ENCODE data around the gene PPP2R5A.

The PPP2R5A gene

DNA sequence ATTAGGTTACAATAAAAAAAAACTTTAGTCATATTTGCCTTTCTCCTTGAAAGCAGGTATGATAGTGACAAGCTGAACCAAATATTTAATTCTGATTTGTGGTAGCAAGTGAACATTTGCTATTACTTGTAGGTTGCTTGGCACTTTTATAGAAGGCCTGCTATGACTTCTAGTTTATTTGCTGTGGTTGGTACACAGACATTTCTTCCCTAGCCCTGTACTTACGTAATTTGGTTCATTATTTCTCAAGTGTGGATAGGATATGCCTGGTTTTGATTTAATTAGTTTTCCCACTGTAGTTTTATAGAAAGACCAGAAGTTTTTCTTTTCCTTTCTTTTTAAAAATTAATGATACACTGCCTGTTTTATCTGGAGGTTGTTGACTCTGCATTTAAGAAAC lies 55.9 kb downstream of the PPP2R5A start:
- TF ChIP-seq CREB1 (IDR thresholded peaks at IDR 0.05; ENCODE audit: low read depth) (no peak), TCF12 (IDR thresholded peaks at IDR 0.05; ENCODE audit: low read depth) (no peak), TEAD4 (IDR thresholded peaks at IDR 0.05) (no peak), ZBTB7A (IDR thresholded peaks at IDR 0.05; ENCODE audit: low read depth) (no peak), TAF1 (IDR thresholded peaks at IDR 0.05; ENCODE audit: low read depth) (no peak), EP300 (IDR thresholded peaks at IDR 0.05; ENCODE audit: borderline replicate concordance) (no peak), NFIC (IDR thresholded peaks at IDR 0.05) (no peak), EGR1 (IDR thresholded peaks at IDR 0.05) (no peak), CEBPB (IDR thresholded peaks at IDR 0.05) (no peak), YY1 (IDR thresholded peaks at IDR 0.05; ENCODE audit: low read depth) (no peak), FOXM1 (IDR thresholded peaks at IDR 0.05; ENCODE audit: borderline replicate concordance, low read depth) (no peak), RAD21 (IDR thresholded peaks at IDR 0.05; ENCODE audit: low read depth) (no peak)
- TF ChIP-seq, protein P1, sequence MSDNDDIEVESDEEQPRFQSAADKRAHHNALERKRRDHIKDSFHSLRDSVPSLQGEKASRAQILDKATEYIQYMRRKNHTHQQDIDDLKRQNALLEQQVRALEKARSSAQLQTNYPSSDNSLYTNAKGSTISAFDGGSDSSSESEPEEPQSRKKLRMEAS (IDR thresholded peaks at IDR 0.05) = no peak
- TF ChIP-seq, protein P2, sequence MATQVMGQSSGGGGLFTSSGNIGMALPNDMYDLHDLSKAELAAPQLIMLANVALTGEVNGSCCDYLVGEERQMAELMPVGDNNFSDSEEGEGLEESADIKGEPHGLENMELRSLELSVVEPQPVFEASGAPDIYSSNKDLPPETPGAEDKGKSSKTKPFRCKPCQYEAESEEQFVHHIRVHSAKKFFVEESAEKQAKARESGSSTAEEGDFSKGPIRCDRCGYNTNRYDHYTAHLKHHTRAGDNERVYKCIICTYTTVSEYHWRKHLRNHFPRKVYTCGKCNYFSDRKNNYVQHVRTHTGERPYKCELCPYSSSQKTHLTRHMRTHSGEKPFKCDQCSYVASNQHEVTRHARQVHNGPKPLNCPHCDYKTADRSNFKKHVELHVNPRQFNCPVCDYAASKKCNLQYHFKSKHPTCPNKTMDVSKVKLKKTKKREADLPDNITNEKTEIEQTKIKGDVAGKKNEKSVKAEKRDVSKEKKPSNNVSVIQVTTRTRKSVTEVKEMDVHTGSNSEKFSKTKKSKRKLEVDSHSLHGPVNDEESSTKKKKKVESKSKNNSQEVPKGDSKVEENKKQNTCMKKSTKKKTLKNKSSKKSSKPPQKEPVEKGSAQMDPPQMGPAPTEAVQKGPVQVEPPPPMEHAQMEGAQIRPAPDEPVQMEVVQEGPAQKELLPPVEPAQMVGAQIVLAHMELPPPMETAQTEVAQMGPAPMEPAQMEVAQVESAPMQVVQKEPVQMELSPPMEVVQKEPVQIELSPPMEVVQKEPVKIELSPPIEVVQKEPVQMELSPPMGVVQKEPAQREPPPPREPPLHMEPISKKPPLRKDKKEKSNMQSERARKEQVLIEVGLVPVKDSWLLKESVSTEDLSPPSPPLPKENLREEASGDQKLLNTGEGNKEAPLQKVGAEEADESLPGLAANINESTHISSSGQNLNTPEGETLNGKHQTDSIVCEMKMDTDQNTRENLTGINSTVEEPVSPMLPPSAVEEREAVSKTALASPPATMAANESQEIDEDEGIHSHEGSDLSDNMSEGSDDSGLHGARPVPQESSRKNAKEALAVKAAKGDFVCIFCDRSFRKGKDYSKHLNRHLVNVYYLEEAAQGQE (IDR thresholded peaks at IDR 0.05; ENCODE audit: low read depth) = no peak
- TF ChIP-seq, protein P3, sequence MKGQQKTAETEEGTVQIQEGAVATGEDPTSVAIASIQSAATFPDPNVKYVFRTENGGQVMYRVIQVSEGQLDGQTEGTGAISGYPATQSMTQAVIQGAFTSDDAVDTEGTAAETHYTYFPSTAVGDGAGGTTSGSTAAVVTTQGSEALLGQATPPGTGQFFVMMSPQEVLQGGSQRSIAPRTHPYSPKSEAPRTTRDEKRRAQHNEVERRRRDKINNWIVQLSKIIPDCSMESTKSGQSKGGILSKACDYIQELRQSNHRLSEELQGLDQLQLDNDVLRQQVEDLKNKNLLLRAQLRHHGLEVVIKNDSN (IDR thresholded peaks at IDR 0.05) = no peak

DNA sequence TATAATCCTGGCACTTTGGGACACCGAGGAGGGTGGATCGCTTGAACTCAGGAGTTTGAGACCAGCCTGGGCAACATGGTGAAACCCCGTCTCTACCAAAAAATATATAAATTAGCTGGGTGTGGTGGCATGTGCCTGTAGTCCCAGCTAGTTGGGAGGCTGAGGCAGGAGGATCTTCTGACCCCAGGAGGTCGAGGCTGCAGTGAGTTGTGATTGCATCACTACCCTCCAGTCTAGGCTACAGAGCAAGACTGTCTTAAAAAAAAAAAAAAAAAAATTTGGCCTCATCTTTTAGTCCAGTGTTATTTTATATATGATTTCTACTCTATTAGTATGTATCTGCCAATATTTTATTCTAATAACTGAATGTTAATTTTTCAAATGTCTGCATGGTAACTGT lies 59.7 kb downstream of the PPP2R5A start:
- TF ChIP-seq NFIC (IDR thresholded peaks at IDR 0.05) (no peak), EP300 (IDR thresholded peaks at IDR 0.05; ENCODE audit: borderline replicate concordance) (no peak), TCF12 (IDR thresholded peaks at IDR 0.05; ENCODE audit: low read depth) (no peak), FOXM1 (IDR thresholded peaks at IDR 0.05; ENCODE audit: borderline replicate concordance, low read depth) (no peak), RAD21 (IDR thresholded peaks at IDR 0.05; ENCODE audit: low read depth) (no peak), YY1 (IDR thresholded peaks at IDR 0.05; ENCODE audit: low read depth) (no peak), TAF1 (IDR thresholded peaks at IDR 0.05; ENCODE audit: low read depth) (no peak), TEAD4 (IDR thresholded peaks at IDR 0.05) (no peak), ZBTB7A (IDR thresholded peaks at IDR 0.05; ENCODE audit: low read depth) (no peak), CREB1 (IDR thresholded peaks at IDR 0.05; ENCODE audit: low read depth) (no peak), CEBPB (IDR thresholded peaks at IDR 0.05) (no peak), EGR1 (IDR thresholded peaks at IDR 0.05) (no peak)
- TF ChIP-seq, protein P3 (IDR thresholded peaks at IDR 0.05) = no peak
- TF ChIP-seq, protein P1 (IDR thresholded peaks at IDR 0.05) = no peak
- TF ChIP-seq, protein P2 (IDR thresholded peaks at IDR 0.05; ENCODE audit: low read depth) = no peak

DNA sequence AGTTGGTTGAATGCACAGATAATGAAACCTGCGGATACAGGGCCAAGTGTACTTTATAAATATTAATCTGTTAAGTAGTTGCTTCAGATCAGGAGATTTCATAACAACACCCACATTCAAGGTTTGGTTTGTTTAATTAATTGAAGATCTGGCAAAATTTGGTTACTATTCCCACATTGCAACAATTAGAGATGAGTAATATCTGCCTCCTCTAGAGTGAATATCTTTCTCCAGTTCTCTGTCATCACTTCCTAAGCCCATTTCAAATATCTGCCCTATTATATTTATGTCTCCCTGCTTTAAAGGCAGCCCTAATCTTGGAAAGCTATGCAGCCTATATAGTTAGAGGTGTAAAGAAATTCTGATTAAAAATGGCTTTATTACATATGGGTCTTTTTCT lies 61.4 kb downstream of the PPP2R5A start:
- no peak for TF ChIP-seq NFIC (IDR thresholded peaks at IDR 0.05)
- no peak for TF ChIP-seq FOXM1 (IDR thresholded peaks at IDR 0.05; ENCODE audit: borderline replicate concordance, low read depth)
- no peak for TF ChIP-seq CREB1 (IDR thresholded peaks at IDR 0.05; ENCODE audit: low read depth)
- TF ChIP-seq TCF12 (IDR thresholded peaks at IDR 0.05; ENCODE audit: low read depth) = no peak

DNA sequence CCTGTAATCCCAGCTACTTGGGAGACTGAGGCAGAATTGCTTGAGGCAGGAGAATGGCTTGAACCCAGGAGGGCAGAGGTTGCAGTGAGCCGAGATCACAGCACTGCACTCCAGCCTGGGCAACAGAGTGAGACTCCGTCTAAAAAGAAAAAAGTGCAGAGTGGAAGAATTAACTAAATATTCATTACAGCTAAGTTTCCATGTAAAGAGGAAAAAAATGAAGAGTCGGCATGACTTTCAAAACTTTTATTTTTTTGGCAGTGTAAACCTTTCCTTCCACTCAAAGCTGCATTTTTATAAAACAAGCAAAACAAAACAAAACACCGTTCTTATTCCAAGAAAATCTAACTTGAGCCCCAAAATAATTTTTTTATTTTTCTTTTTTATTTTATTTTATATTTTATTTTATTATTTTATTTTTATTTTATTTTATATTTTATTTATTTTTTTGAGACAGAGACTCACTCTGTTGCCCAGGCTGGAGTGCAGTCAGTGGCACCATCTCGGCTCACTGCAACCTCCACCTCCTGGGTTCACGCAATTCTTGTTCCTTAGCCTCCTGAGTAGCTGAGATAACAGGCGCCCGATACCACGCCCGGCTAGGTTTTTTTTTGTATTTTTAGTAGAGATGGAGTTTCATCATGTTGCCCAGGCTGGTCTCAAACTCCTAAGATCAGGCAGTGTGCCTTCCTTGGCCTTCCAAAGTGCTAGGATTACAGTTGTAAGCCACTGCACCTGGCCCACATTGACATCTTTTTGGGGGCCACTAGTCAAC lies 66.6 kb downstream of the PPP2R5A start:
- TF ChIP-seq EGR1 (IDR thresholded peaks at IDR 0.05) (no peak), RAD21 (IDR thresholded peaks at IDR 0.05; ENCODE audit: low read depth) (no peak), TEAD4 (IDR thresholded peaks at IDR 0.05) (no peak), TAF1 (IDR thresholded peaks at IDR 0.05; ENCODE audit: low read depth) (no peak), CREB1 (IDR thresholded peaks at IDR 0.05; ENCODE audit: low read depth) (no peak), ZBTB7A (IDR thresholded peaks at IDR 0.05; ENCODE audit: low read depth) (no peak)

DNA sequence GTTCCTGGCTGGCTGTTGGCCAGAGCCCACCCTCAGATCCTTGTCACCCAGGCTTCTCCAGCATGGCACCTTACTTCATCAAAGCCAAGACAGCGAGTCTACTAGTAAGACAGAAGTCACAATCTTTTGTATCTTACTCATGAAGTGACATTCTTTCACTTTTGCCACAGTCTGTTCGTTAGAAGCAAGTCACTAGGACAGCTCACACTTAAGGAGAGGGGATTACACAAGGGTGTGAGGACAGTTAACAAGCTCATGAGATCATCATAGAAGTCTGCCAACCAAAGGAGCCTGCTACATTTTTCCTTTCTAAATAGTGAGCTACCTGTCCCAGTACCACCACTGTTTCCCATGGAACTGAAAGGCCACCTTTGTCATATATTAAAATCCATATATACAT lies 68.0 kb downstream of the PPP2R5A start:
- TF ChIP-seq, protein P3 (IDR thresholded peaks at IDR 0.05) = no peak
- TF ChIP-seq NFIC (IDR thresholded peaks at IDR 0.05) (no peak), ZBTB7A (IDR thresholded peaks at IDR 0.05; ENCODE audit: low read depth) (no peak), EP300 (IDR thresholded peaks at IDR 0.05; ENCODE audit: borderline replicate concordance) (no peak), FOXM1 (IDR thresholded peaks at IDR 0.05; ENCODE audit: borderline replicate concordance, low read depth) (no peak), EGR1 (IDR thresholded peaks at IDR 0.05) (no peak), RAD21 (IDR thresholded peaks at IDR 0.05; ENCODE audit: low read depth) (no peak), CEBPB (IDR thresholded peaks at IDR 0.05) (no peak), CREB1 (IDR thresholded peaks at IDR 0.05; ENCODE audit: low read depth) (no peak), TAF1 (IDR thresholded peaks at IDR 0.05; ENCODE audit: low read depth) (no peak), TCF12 (IDR thresholded peaks at IDR 0.05; ENCODE audit: low read depth) (no peak), YY1 (IDR thresholded peaks at IDR 0.05; ENCODE audit: low read depth) (no peak), TEAD4 (IDR thresholded peaks at IDR 0.05) (no peak)
- TF ChIP-seq, protein P2 (IDR thresholded peaks at IDR 0.05; ENCODE audit: low read depth) = no peak
- TF ChIP-seq, protein P1 (IDR thresholded peaks at IDR 0.05) = no peak
